GM12878 (cell line): ENCODE measurements around the gene NKAIN2. TPM values are rescaled to one million over a fixed set of nuclear protein-coding genes. Genes with fewer than 3 reads are reported as not detected.

Experiments
- ATF7 ChIP-seq: fragments of 450-650 bp; IDR thresholded peaks from 2 replicates; pipeline ENCODE4 v1.6.1; 2016; ENCODE audit warnings: low read depth, mild to moderate bottlenecking
- CEBPB ChIP-seq, 2 experiments: fragments of 150-350 bp in 1 of 2; IDR thresholded peaks; 2 replicates each; pipeline ENCODE4 v1.6.1; 2012 to 2014; ENCODE audit warnings: low read depth in 2 of 2, low read length in 2 of 2, borderline replicate concordance in 1 of 2, inconsistent platforms in 1 of 2
- HSF1 ChIP-seq: fragments of 150-350 bp; IDR thresholded peaks from 2 replicates; pipeline ENCODE4 v1.6.1; 2014; ENCODE audit warnings: mild to moderate bottlenecking, low read depth, low read length
- IKZF2 ChIP-seq, 2 experiments: fragments of 450-650 bp; IDR thresholded peaks; 2 replicates each; pipeline ENCODE4 v1.6.1; 2017; ENCODE audit warnings: mild to moderate bottlenecking in 2 of 2, moderate library complexity in 2 of 2
- MEF2B ChIP-seq: fragments of 450-650 bp; IDR thresholded peaks from 2 replicates; pipeline ENCODE4 v1.6.1; 2018; ENCODE audit warnings: mild to moderate bottlenecking, moderate library complexity; ENCODE audit not compliant: partially characterized antibody, poor library complexity, severe bottlenecking
- NKRF ChIP-seq: fragments of 450-650 bp; conservative IDR thresholded peaks from 2 replicates; pipeline ENCODE4 v1.6.1; 2017; ENCODE audit warnings: mild to moderate bottlenecking, moderate library complexity
- RCOR1 ChIP-seq: conservative IDR thresholded peaks from 2 replicates; pipeline ENCODE4 v1.6.1; 2012; ENCODE audit warnings: low read depth, low read length, improper control_type of control experiment
- STAT3 ChIP-seq: IDR thresholded peaks from 2 replicates; pipeline ENCODE4 v1.6.1; 2011; ENCODE audit warnings: low read depth, low read length, improper control_type of control experiment
- ZBTB40 ChIP-seq: fragments of 450-650 bp; IDR thresholded peaks from 2 replicates; pipeline ENCODE4 v1.6.1; 2016; ENCODE audit warnings: mild to moderate bottlenecking, moderate library complexity, borderline replicate concordance
- ZNF24 ChIP-seq: fragments of 450-650 bp; IDR thresholded peaks from 2 replicates; pipeline ENCODE4 v1.6.1; 2017; ENCODE audit warnings: antibody characterized with exemption, mild to moderate bottlenecking
- polyA plus RNA-seq, 11 experiments: library from polyadenylated mRNA; depleted of rRNA in 4 of 11; unstranded in 6 of 11; stranded (reverse) in 5 of 11; fragments of >200 nt; fragmentation: Nextera tagmentation in 4 of 11; fragmentation: Illumina TruSeq in 1 of 11; extraction: Ambion mirVana in 4 of 11; extraction: Trizol in 1 of 11; gene quantifications; 1 replicate in 1 of 11; 2 replicates in 10 of 11; pipeline versions ENCODE4 v1.2.1 to v1.2.3, GENCODE V29; 2011 to 2016; ENCODE audit warnings: inconsistent platforms in 2 of 11, missing spikeins in 2 of 11, low read depth in 1 of 11
- total RNA-seq, 4 experiments: library from RNA; depleted of rRNA in 3 of 4; stranded (reverse); fragments of >200 nt in 3 of 4; fragmentation: Illumina TruSeq in 1 of 4; extraction: Trizol in 1 of 4; gene quantifications; 2 replicates each; pipeline versions ENCODE4 v1.2.1 to v1.2.3, GENCODE V29; 2013 to 2021
- TF ChIP-seq, protein P1 (sequence below): fragments of 450-650 bp; IDR thresholded peaks from 2 replicates; pipeline ENCODE4 v1.6.1; 2018; ENCODE audit warnings: borderline replicate concordance, mild to moderate bottlenecking; ENCODE audit not compliant: partially characterized antibody

NKAIN2 gene
- total and polyA plus RNA-seq, 10 of the 15 experiments (the other 5 are each of a cell fraction or from before 2014, with no cell fraction given), result not detected

- TF ChIP-seq, protein P1, sequence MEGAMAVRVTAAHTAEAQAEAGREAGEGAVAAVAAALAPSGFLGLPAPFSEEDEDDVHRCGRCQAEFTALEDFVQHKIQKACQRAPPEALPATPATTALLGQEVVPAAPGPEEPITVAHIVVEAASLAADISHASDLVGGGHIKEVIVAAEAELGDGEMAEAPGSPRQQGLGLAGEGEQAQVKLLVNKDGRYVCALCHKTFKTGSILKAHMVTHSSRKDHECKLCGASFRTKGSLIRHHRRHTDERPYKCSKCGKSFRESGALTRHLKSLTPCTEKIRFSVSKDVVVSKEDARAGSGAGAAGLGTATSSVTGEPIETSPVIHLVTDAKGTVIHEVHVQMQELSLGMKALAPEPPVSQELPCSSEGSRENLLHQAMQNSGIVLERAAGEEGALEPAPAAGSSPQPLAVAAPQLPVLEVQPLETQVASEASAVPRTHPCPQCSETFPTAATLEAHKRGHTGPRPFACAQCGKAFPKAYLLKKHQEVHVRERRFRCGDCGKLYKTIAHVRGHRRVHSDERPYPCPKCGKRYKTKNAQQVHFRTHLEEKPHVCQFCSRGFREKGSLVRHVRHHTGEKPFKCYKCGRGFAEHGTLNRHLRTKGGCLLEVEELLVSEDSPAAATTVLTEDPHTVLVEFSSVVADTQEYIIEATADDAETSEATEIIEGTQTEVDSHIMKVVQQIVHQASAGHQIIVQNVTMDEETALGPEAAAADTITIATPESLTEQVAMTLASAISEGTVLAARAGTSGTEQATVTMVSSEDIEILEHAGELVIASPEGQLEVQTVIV, result no peak
- no peak for TF ChIP-seq NKRF
- no peak for TF ChIP-seq RCOR1
- TF ChIP-seq MEF2B, result no peak
- TF ChIP-seq ATF7, result no peak
- TF ChIP-seq CEBPB (IDR thresholded peaks at IDR 0.05; ENCODE audit: borderline replicate concordance in 1 of 2, low read depth in 2 of 2, low read length in 2 of 2), result no peak
- TF ChIP-seq HSF1, result no peak
- no peak for TF ChIP-seq ZNF24
- TF ChIP-seq ZBTB40, result no peak
- TF ChIP-seq STAT3, result no peak
- TF ChIP-seq IKZF2 (IDR thresholded peaks at IDR 0.05), result no peak
These were observed 733.2 kb downstream of the NKAIN2 start (continued) for GRCh38 chr6:124536842-124537191.
